ENCODE results near the gene LUC7L.
"Not testable (repeated sequence)": the region's sequence is repeated elsewhere in the genome, so short reads cannot be mapped to it uniquely, and the experiment has no call there.

Gene LUC7L

DNA sequence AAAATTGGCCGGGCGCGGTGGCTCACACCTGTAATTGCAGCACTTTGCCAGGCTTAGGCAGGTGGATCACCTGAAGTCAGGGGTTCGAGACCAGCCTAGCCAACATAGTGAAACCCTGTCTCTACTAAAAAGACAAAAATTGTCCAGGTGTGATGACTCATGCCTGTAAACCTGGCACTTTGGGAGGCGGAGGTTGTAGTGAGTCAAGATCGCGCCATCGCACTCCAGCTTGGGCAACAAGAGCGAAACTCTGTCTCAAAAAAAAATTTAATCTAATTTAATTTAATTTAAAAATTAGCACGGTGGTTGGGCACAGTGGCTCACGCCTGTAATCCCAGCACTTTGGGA is 50.6 kb downstream of the LUC7L start:
- DNase-seq: no peak

DNA sequence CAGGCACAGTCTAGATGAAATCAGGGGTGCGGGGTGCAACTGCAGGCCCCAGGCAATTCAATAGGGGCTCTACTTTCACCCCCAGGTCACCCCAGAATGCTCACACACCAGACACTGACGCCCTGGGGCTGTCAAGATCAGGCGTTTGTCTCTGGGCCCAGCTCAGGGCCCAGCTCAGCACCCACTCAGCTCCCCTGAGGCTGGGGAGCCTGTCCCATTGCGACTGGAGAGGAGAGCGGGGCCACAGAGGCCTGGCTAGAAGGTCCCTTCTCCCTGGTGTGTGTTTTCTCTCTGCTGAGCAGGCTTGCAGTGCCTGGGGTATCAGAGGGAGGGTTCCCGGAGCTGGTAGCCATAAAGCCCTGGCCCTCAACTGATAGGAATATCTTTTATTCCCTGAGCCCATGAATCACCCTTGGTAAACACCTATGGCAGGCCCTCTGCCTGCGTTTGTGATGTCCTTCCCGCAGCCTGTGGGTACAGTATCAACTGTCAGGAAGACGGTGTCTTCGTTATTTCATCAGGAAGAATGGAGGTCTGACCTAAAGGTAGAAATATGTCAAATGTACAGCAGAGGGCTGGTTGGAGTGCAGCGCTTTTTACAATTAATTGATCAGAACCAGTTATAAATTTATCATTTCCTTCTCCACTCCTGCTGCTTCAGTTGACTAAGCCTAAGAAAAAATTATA is 51.1 kb downstream of the LUC7L start:
- DNase-seq: no peak

DNA sequence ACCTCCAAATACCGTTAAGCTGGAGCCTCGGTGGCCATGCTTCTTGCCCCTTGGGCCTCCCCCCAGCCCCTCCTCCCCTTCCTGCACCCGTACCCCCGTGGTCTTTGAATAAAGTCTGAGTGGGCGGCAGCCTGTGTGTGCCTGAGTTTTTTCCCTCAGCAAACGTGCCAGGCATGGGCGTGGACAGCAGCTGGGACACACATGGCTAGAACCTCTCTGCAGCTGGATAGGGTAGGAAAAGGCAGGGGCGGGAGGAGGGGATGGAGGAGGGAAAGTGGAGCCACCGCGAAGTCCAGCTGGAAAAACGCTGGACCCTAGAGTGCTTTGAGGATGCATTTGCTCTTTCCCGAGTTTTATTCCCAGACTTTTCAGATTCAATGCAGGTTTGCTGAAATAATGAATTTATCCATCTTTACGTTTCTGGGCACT is 51.8 kb downstream of the LUC7L start:
- DNase-seq: no peak

DNA sequence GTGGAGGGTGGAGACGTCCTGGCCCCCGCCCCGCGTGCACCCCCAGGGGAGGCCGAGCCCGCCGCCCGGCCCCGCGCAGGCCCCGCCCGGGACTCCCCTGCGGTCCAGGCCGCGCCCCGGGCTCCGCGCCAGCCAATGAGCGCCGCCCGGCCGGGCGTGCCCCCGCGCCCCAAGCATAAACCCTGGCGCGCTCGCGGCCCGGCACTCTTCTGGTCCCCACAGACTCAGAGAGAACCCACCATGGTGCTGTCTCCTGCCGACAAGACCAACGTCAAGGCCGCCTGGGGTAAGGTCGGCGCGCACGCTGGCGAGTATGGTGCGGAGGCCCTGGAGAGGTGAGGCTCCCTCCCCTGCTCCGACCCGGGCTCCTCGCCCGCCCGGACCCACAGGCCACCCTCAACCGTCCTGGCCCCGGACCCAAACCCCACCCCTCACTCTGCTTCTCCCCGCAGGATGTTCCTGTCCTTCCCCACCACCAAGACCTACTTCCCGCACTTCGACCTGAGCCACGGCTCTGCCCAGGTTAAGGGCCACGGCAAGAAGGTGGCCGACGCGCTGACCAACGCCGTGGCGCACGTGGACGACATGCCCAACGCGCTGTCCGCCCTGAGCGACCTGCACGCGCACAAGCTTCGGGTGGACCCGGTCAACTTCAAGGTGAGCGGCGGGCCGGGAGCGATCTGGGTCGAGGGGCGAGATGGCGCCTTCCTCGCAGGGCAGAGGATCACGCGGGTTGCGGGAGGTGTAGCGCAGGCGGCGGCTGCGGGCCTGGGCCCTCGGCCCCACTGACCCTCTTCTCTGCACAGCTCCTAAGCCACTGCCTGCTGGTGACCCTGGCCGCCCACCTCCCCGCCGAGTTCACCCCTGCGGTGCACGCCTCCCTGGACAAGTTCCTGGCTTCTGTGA is 52.5 kb downstream of the LUC7L start, which contains the start of gene HBA1:
TSS of gene HBA1 (plus strand) at position 204 of the 906 bp plus-strand sequence. CDS start at position 241, 37 bp downstream.
- DNase-seq: not testable (repeated sequence)

DNA sequence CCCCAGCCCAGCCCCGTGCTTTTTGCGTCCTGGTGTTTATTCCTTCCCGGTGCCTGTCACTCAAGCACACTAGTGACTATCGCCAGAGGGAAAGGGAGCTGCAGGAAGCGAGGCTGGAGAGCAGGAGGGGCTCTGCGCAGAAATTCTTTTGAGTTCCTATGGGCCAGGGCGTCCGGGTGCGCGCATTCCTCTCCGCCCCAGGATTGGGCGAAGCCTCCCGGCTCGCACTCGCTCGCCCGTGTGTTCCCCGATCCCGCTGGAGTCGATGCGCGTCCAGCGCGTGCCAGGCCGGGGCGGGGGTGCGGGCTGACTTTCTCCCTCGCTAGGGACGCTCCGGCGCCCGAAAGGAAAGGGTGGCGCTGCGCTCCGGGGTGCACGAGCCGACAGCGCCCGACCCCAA is 53.2 kb downstream of the LUC7L start:
- DNase-seq: not testable (repeated sequence)

- peak; percentile 15 for DNase-seq
Observed at GRCh38 chr16:175011-175949, 54.0 kb downstream of the LUC7L start.

- not testable (repeated sequence) for DNase-seq
Observed at GRCh38 chr16:173928-174769, 55.1 kb downstream of the LUC7L start.

DNA sequence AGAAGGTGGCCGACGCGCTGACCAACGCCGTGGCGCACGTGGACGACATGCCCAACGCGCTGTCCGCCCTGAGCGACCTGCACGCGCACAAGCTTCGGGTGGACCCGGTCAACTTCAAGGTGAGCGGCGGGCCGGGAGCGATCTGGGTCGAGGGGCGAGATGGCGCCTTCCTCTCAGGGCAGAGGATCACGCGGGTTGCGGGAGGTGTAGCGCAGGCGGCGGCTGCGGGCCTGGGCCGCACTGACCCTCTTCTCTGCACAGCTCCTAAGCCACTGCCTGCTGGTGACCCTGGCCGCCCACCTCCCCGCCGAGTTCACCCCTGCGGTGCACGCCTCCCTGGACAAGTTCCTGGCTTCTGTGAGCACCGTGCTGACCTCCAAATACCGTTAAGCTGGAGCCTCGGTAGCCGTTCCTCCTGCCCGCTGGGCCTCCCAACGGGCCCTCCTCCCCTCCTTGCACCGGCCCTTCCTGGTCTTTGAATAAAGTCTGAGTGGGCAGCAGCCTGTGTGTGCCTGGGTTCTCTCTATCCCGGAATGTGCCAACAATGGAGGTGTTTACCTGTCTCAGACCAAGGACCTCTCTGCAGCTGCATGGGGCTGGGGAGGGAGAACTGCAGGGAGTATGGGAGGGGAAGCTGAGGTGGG is 55.9 kb downstream of the LUC7L start:
- DNase-seq: not testable (repeated sequence)

DNA sequence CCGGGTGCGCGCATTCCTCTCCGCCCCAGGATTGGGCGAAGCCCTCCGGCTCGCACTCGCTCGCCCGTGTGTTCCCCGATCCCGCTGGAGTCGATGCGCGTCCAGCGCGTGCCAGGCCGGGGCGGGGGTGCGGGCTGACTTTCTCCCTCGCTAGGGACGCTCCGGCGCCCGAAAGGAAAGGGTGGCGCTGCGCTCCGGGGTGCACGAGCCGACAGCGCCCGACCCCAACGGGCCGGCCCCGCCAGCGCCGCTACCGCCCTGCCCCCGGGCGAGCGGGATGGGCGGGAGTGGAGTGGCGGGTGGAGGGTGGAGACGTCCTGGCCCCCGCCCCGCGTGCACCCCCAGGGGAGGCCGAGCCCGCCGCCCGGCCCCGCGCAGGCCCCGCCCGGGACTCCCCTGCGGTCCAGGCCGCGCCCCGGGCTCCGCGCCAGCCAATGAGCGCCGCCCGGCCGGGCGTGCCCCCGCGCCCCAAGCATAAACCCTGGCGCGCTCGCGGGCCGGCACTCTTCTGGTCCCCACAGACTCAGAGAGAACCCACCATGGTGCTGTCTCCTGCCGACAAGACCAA is 56.8 kb downstream of the LUC7L start, which contains the start of gene HBA2:
TSS of gene HBA2 (plus strand) at position 503 of the 568 bp plus-strand sequence. CDS start at position 540, 37 bp downstream.
- DNase-seq: not testable (repeated sequence)

DNA sequence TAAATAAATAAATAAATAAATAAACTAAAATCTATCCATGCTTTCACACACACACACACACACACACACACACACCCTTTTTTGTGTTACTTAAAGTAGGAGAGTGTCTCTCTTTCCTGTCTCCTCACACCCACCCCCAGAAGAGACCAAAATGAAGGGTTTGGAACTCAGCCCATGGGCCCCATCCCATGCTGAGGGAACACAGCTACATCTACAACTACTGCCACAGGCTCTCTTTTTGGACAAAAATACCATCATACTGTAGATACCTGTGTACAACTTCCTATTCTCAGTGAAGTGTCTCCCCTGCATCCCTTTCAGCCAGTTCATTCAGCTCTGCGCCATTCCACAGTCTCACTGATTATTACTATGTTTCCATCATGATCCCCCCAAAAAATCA is 58.5 kb downstream of the LUC7L start:
- DNase-seq: no peak

GRCh38 chr16:170088-170507 is 59.2 kb downstream of the LUC7L start:
- not testable (repeated sequence) for DNase-seq

DNA sequence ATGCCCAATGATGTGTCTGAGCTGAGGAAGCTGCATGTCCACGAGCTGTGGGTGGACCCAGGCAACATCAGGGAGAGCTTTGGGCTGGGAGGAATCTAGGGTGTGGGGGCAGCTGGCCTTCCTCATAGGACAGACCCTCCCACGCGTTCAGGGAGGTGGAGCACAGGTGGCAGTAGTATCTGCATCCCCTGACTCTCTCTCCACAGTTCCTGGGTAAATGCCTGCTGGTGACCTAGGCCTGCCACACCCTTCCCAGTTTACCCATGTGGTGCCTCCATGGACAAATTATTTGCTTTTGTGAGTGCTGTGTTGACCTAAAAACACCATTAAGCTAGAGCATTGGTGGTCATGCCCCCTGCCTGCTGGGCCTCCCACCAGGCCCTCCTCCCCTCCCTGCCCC is 60.2 kb downstream of the LUC7L start:
- DNase-seq: no peak

DNA sequence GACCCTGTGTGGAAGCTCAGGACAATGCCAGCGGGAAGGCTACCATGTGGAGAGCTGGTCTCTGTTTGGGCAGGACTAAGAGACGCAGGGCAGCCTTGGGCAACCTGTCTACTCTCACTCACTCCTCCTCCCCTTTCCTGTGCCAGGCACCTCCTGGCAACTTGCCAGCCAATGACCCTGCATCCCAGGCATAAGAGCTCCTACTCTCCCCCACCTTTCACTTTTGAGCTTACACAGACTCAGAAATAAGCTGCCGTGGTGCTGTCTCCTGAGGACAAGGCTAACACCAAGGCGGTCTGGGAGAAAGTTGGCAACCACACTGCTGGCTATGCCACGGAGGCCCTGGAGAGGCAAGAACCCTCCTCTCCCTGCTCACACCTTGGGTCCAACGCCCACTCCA is 60.8 kb downstream of the LUC7L start:
- no peak for DNase-seq

DNA sequence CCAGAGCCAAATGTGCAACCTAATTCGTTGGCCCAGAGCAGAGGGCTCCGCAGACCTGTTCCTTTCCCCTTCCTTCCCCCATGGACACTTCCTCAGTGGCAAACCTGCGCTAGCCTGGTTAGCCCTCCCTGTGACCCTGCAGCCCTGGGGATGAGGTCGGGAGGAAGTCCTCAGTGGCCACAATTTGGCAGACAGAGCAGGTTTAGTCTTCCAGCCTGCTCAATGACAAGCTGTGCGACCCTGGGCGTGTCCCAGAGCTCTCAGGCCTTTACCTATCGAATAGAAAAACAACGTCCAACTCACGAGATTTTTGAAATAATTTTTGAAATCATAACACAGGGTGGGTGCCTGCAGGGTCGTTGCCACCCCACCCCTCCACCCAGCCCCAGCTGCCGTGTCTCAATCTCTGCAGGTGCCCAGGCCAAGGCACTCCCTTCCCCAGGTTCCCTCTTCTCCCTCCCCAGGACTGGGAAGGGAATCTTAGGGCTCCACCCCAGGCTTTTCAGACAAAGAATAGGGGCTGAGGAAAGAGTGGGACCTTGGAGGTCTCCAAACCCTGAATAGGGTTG is 62.0 kb downstream of the LUC7L start:
- DNase-seq: no peak

DNA sequence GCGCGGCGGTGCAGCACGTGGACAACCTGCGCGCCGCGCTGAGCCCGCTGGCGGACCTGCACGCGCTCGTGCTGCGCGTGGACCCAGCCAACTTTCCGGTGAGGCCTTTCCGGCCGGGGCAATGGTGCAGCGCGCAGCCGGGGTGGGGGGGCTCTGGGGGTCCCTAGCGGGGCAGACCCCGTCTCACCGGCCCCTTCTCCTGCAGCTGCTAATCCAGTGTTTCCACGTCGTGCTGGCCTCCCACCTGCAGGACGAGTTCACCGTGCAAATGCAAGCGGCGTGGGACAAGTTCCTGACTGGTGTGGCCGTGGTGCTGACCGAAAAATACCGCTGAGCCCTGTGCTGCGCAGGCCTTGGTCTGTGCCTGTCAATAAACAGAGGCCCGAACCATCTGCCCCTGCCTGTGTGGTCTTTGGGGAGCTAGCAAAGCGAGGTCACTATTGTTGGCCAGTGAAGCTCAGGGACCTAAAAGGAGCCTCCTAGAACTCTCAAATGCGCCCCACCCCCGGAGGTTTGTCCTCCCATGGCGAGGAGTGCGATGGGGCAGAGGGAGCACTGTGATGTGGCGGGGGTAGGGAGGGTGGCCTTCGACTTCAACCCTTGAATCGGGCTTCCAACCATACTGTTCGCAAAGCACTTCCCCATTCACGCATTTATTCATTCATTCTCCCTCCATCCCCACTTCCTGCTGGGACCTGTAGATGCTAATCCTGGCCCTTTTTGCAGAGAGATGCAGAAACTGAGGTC is 62.7 kb downstream of the LUC7L start:
- no peak for DNase-seq

DNA sequence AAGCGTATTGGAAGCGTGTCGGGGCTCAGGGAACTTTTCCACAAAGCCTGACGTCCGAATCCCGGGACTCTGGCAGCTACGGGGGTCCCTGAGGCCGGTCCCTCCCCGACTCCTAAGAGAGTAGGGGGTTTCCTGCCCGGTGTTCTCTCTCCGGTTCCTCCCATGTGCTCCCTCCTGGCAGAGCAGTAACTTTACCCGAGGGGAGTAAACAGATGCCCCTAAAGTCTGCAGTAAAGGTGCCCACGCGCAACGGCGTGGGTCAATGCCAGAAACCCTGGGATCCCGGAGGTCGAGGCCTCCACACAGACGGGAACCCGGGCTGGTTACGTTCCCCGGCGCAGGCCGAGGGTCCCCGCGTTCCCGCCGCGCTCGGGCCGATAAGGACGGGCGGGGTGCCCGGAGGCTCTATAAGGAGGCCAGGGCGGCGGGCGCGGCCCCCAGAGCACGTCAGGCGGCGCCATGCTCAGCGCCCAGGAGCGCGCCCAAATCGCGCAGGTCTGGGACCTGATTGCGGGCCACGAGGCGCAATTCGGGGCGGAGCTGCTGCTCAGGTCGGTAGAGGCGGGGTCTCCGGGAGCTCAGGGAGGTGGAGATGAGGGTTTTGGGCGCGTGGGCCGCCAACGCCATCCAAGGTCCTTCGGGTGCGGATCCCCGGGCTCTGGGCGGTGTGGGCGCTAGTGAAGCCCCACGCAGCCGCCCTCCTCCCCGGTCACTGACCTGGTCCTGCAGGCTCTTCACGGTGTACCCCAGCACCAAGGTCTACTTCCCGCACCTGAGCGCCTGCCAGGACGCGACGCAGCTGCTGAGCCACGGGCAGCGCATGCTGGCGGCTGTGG is 63.5 kb downstream of the LUC7L start, which contains the start of gene HBM:
TSS of gene HBM (plus strand) at position 440 of the 836 bp plus-strand sequence. CDS start at position 460, 20 bp downstream.
- DNase-seq: no peak

DNA sequence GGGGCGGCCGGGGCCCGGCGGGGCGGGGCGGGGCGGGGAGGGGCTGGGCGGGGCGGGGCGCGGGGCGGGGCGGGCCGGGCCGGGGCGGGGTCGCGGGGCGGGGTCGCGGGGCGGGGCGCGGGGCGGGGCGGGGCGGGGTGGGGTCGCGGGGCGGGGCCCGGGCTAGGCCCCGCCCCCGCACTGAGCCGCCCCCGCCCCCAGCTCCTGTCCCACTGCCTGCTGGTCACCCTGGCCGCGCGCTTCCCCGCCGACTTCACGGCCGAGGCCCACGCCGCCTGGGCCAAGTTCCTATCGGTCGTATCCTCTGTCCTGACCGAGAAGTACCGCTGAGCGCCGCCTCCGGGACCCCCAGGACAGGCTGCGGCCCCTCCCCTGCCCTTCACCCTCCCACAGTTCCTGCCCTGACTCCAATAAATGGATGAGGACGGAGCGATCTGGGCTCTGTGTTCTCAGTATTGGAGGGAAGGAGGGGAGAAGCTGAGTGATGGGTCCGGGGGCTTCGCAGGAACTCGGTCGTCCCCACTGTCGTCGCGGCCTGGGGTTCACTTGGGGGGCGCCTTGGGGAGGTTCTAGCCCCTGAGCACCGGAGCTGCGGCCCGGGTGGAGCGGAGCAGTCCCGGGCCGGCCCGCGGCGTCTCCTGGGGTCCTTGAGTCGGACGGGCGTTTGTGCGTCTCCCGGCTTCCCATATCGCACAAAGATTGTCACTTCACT is 64.3 kb downstream of the LUC7L start:
- DNase-seq: no peak

Measured in GDM1 (cell line).